PC-3 (cell line): ENCODE measurements around the gene KLHL2. TPM values are rescaled to one million over a fixed set of nuclear protein-coding genes. Genes with fewer than 3 reads are reported as not detected.

Experiments
- ATAC-seq: fragments of 200-7000 bp; cut with Tn5 transposase; 2 replicates; pipeline ENCODE4 v1.9.1; 2020; ENCODE audit warnings: mild to moderate bottlenecking, moderate library complexity
- BruUV-seq: library from RNA; stranded (reverse); fragments of 400-500 nt; replicated peaks from 2 replicates; lab custom pipeline; 2021; lab: Mats Ljungman, UMichigan
- CTCF ChIA-PET: fragments of 300-600 bp; sonication (Branson Sonifier 250); formaldehyde crosslinking; loops from one replicate; lab custom pipeline; 2022; ENCODE audit warnings: antibody characterized with exemption; lab: Charles Lee
- POLR2A ChIA-PET: fragments of 300-600 bp; sonication (Branson Sonifier 250); formaldehyde crosslinking; loops from one replicate; lab custom pipeline; 2022; ENCODE audit warnings: antibody characterized with exemption; ENCODE audit not compliant: unreplicated experiment; lab: Charles Lee
- DNase-seq: peaks from one replicate; pipeline ENCODE4 v3.0.0-alpha.2; 2015
- H2AFZ ChIP-seq: fragments of 300-600 bp; sonication (generic); 2 replicates; pipeline ENCODE4 v1.6.0; 2016; ENCODE audit warnings: antibody characterized with exemption, low read length
- H3F3A ChIP-seq: fragments of 300-600 bp; sonication (generic); one replicate; pipeline ENCODE4 v1.6.0; 2017; ENCODE audit warnings: antibody characterized with exemption, low read length, control low read depth, mild to moderate bottlenecking; ENCODE audit not compliant: unreplicated experiment
- H3K27ac ChIP-seq: fragments of 300-600 bp; sonication (generic); 2 replicates; pipeline ENCODE4 v1.5.1; 2016; ENCODE audit warnings: mild to moderate bottlenecking, low read length
- H3K27me3 ChIP-seq: fragments of 300-600 bp; sonication (generic); 2 replicates; pipeline ENCODE4 v1.6.1; 2016; ENCODE audit warnings: low read length, mixed read lengths
- H3K36me3 ChIP-seq: fragments of 300-600 bp; sonication (generic); 2 replicates; pipeline ENCODE4 v1.6.1; 2016; ENCODE audit warnings: low read depth, mixed run types, low read length, mixed read lengths
- H3K4me1 ChIP-seq: fragments of 300-600 bp; sonication (generic); 2 replicates; pipeline ENCODE4 v1.5.1; 2016; ENCODE audit warnings: low read length; ENCODE audit not compliant: insufficient read depth
- H3K4me2 ChIP-seq: fragments of 300-600 bp; sonication (generic); 2 replicates; pipeline ENCODE4 v1.6.0; 2016; ENCODE audit warnings: low read length
- H3K4me3 ChIP-seq: fragments of 300-600 bp; sonication (generic); 2 replicates; pipeline ENCODE4 v1.5.1; 2016; ENCODE audit warnings: mild to moderate bottlenecking, low read length, mixed read lengths
- H3K79me2 ChIP-seq: fragments of 300-600 bp; sonication (generic); 2 replicates; pipeline ENCODE4 v1.6.1; 2017; ENCODE audit warnings: low read length, mixed read lengths
- H3K9ac ChIP-seq: fragments of 300-600 bp; sonication (generic); 2 replicates; pipeline ENCODE4 v1.6.0; 2016; ENCODE audit warnings: mild to moderate bottlenecking, low read length
- H3K9me2 ChIP-seq: fragments of 300-600 bp; sonication (generic); replicated peaks from 2 replicates; pipeline ENCODE4 v1.6.1; 2016; ENCODE audit warnings: mixed run types, low read length, mixed read lengths
- H3K9me3 ChIP-seq: fragments of 300-600 bp; sonication (generic); 2 replicates; pipeline ENCODE4 v1.6.1; 2016; ENCODE audit warnings: low read length, mixed read lengths
- H4K20me1 ChIP-seq: fragments of 300-600 bp; sonication (generic); 2 replicates; pipeline ENCODE4 v1.6.1; 2016; ENCODE audit warnings: low read length, mixed read lengths
- CTCF ChIP-seq: fragments of 300-600 bp; sonication (generic); conservative IDR thresholded peaks from 2 replicates; pipeline ENCODE4 v1.5.1; 2017; ENCODE audit warnings: antibody characterized with exemption, low read depth, mild to moderate bottlenecking, low read length
- EZH2 ChIP-seq: fragments of 300-600 bp; sonication (generic); IDR thresholded peaks from one replicate; pipeline ENCODE4 v1.6.1; 2017; ENCODE audit warnings: antibody characterized with exemption, mild to moderate bottlenecking, low read length; ENCODE audit not compliant: unreplicated experiment
- EZH2phosphoT487 ChIP-seq: fragments of 300-600 bp; sonication (generic); IDR thresholded peaks from 2 replicates; pipeline ENCODE4 v1.6.1; 2018; ENCODE audit warnings: mild to moderate bottlenecking, antibody characterized with exemption, low read length, borderline replicate concordance
- intact Hi-C: fragments of 100-400 bp; cut with micrococcal nuclease; formaldehyde crosslinking; loops from 2 replicates; pipeline ENCODE4 v1.9.0; 2023
- total RNA-seq: library from RNA; depleted of rRNA; stranded (reverse); fragments of >200 nt; gene quantifications from 2 replicates; pipeline ENCODE4 v1.2.3, GENCODE V29; 2014

Gene KLHL2
- total RNA-seq, 1 experiment from 2014 or later: 10.0 TPM

- Histone ChIP-seq H3K4me3 (no peak overlapping the region), H3K27ac (no peak overlapping the region), H3K4me1 (no peaks in the 10 kb centered on the region), H2AFZ (no peak overlapping the region), H3K9me3 (no peaks in the 10 kb centered on the region), H3K4me2 (no peak overlapping the region), H3K9me2 (no peaks in the 10 kb centered on the region), H3K79me2 (no peaks in the 10 kb centered on the region), H3K27me3 (no peaks in the 10 kb centered on the region), H4K20me1 (no peaks in the 10 kb centered on the region), H3F3A (no peaks in the 10 kb centered on the region), H3K36me3 (no peaks in the 10 kb centered on the region), H3K9ac (no peak overlapping the region)
- ChIA-PET CTCF (no interaction called here), POLR2A (no interaction called here)
- ATAC-seq: no peak
- intact Hi-C loops: no loop called here
- DNase-seq: no peak
- no peak for TF ChIP-seq EZH2
- TF ChIP-seq EZH2phosphoT487: no peak
- no peak for TF ChIP-seq CTCF
- BruUV-seq: no TSS peak
Observed at GRCh38 chr4:165360985-165361670, 153.8 kb downstream of the KLHL2 start.

DNA sequence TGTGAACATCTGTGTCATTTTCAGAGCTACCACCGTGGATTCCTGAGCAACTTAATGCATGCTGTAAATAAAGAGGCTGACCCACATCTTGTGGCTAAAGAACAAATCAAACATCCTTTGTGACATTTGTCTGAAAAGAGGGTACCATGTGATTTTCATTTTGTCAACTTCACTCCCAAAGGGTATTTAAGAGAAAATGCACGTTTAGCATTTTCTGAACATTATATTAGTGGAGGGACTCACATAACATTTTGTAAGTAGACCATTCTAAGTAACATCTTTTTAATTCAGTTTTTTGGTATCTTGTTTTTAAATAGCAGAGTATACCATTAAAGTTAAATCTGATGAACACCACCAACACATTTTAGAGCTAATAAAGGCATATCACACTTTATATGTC lies 154.4 kb downstream of the KLHL2 start:
- no peak overlapping the region for H3K4me2 ChIP-seq
- TF ChIP-seq CTCF (no peak), EZH2phosphoT487 (no peak), EZH2 (no peak)
- no peaks in the 10 kb centered on the region for H3K79me2 ChIP-seq
- ChIA-PET POLR2A (no interaction called here), CTCF (no interaction called here)
- H2AFZ ChIP-seq: no peak overlapping the region
- no peaks in the 10 kb centered on the region for H3K4me1 ChIP-seq
- H3K9me3 ChIP-seq: no peaks in the 10 kb centered on the region
- no peaks in the 10 kb centered on the region for H3K27me3 ChIP-seq
- DNase-seq: no peak
- no peaks in the 10 kb centered on the region for H4K20me1 ChIP-seq
- H3K9me2 ChIP-seq: no peaks in the 10 kb centered on the region
- ATAC-seq: no peak
- H3F3A ChIP-seq: no peaks in the 10 kb centered on the region
- no peak overlapping the region for H3K27ac ChIP-seq
- no TSS peak for BruUV-seq
- intact Hi-C loops: no loop called here
- H3K36me3 ChIP-seq: no peaks in the 10 kb centered on the region
- no peak overlapping the region for H3K4me3 ChIP-seq
- no peak overlapping the region for H3K9ac ChIP-seq

DNA sequence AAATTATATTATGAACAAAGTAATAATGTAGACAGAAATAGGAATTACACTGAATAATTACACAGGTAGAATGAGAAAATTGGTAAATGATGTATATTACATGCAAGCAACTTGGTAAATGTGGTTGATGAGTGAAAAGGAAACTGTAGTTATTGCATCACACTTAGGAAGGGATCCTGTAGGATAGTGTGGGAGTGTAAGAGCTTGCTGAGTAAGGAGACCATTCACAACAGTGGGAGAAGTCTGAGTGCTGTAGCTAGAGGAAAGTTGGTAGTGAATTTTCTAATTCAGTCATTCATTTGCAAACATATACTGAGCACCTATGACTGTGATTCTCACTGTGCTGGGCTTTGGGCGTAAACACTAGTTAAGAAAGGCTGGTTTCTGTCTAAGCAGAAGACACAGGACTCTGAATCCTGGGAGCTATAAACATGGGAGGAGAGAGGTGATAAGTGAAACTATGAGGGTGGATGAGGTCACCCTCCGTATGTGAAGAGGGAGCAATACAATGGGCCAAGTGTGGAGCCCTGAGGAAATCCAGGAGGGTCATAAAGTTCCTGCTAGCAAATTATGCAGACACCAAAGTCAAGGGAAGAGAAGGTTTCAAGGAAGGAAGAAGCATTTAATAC lies 157.2 kb downstream of the KLHL2 start:
- no peak for DNase-seq
- no peak overlapping the region for H3K27ac ChIP-seq
- H3K36me3 ChIP-seq: no peaks in the 10 kb centered on the region
- CTCF ChIA-PET: no interaction called here
- no peak overlapping the region for H3K4me2 ChIP-seq
- no peaks in the 10 kb centered on the region for H3K79me2 ChIP-seq
- POLR2A ChIA-PET: no interaction called here
- no peak overlapping the region for H3K4me3 ChIP-seq
- no peaks in the 10 kb centered on the region for H3F3A ChIP-seq
- H3K9ac ChIP-seq: no peak overlapping the region
- H3K27me3 ChIP-seq: no peaks in the 10 kb centered on the region
- BruUV-seq: no TSS peak
- H3K9me3 ChIP-seq: no peaks in the 10 kb centered on the region
- H3K9me2 ChIP-seq: no peaks in the 10 kb centered on the region
- ATAC-seq: no peak
- TF ChIP-seq EZH2: no peak
- TF ChIP-seq EZH2phosphoT487: no peak
- TF ChIP-seq CTCF: no peak
- H2AFZ ChIP-seq: no peak overlapping the region
- intact Hi-C loops: no loop called here
- no peaks in the 10 kb centered on the region for H4K20me1 ChIP-seq
- no peaks in the 10 kb centered on the region for H3K4me1 ChIP-seq
